Myocyte (in vitro differentiated cells): Measurements from ENCODE around the gene TNPO2. TPM values are rescaled to one million over a fixed set of nuclear protein-coding genes. Genes with fewer than 3 reads are reported as not detected.
"Not testable (repeated sequence)": the region's sequence is repeated elsewhere in the genome, so short reads cannot be mapped to it uniquely, and the experiment has no call there.

Source experiments
- DNase-seq: peaks from one replicate; pipeline ENCODE4 v3.0.0-alpha.2; 2012; ENCODE audit warnings: low read depth
- total RNA-seq: library from RNA; depleted of rRNA; stranded (reverse); fragments of >200 nt; gene quantifications from 2 replicates; pipeline ENCODE4 v1.2.3, GENCODE V29; 2014

Gene TNPO2
- total RNA-seq, 1 donor from 2014 or later: 45.6 TPM

DNA sequence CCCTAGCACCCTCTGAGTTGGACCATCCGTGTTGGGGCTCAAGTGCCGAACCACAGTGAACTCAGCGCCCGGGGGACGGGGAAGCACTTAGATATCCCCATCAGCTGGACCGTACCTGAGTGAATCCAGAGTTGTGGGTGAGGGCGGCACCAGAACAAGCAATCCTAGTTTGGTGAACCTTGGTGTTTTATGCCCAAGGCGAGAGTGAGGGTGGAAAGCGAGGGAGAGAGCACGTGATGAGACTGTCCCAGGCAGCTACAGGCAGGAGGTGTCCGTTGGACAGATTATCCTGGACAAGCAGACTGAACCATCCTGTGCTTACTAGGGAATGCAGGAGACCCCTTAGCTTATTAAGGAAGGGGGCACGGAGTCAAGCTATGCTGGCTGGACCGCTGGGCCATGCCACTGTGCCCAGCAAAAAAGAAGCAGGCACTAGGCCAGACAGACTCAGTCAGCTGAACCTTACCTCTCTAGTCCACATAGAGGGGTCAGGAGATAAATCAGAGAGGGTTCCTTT is 14.2 kb upstream of the TNPO2 start:
- DNase-seq: no peak

DNA sequence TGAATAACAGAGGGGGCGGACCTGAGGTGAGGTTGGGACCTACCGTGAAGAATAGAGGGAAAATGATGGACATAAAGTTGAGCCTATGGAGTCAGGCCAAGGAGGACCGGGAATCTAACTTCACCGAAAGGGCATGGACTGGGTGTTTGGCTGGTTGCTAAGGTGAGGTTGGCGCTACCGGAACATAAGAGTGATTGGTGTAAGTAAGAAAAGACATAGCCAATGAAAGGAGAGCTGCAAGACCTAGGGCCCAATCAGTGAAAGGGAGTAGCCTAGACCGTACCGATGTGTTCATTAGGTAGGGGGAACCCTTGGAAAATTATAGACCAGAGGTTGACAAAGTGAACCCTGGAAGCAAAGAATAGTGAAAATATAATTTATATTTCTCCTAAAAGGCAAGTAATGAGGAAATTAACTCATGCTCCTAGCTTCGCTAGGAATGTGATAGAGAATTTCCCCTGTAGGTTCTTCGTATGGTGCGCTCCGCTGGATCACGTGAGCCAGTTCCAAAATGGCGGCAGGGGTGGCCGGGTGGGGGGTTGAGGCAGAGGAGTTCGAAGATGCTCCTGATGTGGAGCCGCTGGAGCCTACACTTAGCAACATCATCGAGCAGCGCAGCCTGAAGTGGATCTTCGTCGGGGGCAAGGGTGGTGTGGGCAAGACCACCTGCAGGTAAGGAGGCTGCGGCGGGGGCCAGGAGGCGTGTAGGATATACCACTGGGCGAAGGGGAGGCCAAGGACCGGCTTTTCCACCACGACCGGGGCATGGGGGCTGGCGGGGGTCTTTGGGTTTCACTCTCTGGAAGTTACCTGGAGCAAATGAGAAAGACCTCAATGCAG is 13.5 kb upstream of the TNPO2 start, which contains the start of gene GET3:
GET3 (plus strand) TSS at position 503 of the 840 bp plus-strand sequence; CDS start at position 512, 9 bp downstream.
- DNase-seq: peak; percentile 99

DNA sequence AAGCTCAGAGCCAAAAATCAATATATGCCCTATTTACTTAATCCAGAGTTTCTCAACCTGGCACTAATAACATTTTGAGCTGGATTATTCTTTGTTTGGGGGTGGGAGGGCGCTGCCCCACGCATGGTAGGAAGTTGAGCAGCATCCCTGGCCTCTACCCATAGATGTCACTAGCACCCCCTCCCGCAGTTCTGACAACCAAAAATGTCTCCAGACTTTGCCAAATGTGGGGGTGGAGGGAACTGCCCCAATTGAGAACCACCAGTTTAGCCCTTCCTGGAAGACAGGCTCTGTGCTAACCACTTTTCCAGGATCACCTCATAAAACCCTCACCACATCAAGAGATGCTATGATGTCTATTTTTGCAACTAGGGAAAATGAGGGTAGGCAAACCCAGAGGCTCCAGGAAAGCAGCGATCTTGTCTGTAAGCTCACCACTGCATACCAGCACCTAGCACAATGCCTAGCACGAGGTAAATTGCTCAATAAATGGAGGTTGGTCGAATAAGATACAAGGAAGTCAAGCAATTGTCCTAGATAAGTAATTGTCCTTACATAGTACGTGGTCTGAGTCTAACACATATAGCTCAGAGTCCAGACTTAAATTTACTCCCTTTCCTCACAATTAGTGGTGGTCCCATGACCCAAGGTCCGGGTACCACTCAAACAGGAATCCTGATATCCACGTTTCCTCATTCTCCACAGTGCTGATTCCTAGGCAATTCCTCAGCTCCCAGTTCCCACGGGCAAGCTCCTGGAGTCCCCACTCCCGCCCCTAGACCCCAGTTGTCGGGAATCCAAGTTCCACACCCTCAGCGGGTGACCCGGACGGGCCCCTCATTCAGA is 9.9 kb upstream of the TNPO2 start:
- peak; percentile 69 for DNase-seq

GRCh38 chr19:12731337-12731736 is 7.6 kb upstream of the TNPO2 start:
- DNase-seq: no peak

- no peak for DNase-seq
Observed at GRCh38 chr19:12730064-12730463, 6.3 kb upstream of the TNPO2 start.

DNA sequence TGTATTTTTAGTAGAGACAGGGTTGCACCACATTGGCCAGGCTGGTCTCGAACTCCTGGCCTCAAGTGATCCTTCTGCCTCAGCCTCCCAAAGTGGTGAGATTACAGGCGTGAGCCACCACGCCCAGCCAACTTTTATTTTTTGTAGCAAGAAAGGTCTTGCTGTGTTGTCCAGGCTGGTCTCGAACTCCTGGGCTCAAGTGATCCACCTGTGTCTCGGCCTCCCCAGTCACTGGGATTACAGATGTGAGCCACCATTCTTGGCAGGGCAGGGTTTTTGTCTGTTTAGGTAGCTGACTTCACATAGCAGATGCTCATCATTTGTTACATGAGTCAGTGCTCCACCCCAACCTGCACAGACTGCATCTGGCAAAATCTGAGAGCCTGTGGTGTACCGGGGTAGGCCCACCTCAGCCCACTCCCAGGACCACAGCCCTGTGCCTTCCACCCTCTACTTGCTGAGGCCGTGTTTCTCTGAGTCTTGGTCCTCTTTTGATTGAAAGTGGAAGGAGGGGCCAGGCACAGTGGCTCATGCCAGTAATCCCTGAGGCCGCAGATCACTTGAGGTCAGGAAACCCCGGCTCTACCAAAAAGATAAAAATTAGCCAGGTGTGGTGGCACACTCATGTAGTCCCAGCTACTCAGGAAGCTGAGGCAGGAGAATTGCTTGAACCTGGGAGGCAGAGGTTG is 4.2 kb upstream of the TNPO2 start:
- DNase-seq: no peak

DNA sequence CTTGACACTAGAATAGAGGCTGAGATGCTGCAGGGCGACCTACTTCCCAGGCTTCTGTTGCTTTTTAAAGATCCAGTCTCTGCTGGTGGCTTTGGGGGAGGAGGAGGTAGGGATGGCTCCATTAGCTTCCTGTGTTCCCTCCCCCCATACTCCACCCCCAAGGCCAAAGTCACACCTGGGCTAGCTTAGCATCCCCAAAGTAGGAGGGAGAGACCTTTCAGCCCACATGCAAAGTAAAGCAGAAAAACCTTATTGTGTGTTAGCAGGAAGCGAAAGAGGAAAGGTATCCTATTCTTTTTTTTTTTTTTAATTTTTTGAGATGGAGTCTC is 3.2 kb upstream of the TNPO2 start:
- no peak for DNase-seq

DNA sequence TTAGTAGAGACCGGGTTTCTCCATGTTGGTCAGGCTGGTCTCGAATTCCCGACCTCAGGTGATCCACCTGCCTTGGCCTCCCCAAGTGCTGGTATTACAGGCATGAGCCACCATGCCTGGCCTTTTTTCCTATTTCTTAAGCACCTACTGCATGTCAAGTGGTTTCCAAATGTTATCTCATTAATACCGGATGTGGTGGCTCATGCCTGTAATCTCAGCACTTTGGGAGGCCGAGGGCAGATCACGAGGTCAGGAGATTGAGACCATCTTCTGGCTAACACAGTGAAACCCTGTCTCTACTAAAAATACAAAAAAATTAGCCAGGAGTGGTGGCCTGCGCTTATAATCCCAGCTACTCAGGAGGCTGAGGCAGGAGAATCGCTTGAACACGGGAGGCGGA is 1.9 kb upstream of the TNPO2 start:
- not testable (repeated sequence) for DNase-seq

DNA sequence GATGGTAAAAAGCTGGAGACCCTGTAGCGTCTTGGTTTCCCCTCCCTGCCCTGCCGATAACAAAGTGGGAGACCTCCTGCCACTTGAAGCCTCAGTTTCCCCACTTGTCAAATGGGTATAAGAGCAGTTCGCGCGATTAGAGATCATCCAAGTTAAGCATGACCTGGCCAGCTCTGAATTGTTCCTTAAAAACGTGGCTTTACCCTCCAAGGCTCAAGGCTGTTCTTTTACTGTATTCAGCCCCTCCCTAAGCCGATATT is 421 bp downstream of the TNPO2 start:
- no peak for DNase-seq

DNA sequence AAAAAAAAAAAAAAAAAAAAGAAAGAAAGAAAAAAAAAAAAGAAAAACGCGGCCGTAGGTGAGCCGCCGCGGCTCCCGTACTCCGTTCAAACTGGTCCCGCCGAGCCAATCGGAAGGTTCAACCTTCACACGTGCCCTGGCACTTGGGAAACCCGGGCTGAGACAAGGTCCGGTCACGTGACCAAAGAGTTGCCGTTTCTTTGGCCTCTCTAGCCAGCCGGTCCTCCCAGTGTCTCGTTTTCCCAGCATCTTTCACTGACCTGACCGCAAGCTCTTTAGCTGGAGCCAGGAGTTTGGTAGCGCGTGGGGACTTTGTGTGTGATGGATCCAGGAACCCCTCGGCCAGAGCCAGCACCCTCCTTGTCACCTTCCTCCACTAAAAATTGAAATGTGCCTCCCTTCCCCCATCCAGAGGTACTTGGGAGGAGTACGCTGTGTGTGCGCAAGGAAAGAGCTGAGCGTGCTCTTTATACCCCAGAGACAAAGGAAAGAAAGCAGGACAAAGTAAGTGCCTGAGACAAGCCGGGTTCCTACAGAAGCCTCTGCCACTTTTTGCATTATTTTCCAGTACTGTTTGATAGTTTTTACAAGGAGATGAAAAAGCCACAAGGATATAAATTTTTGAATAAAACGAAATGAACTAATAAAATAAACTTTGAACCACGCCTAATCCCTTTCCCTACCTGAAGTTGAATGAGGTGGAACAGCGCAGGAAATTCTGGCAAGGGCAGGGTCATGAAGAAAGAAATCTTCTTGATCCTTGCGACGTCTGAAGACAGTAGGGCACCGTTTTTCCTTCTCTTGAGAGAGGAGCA is 959 bp downstream of the TNPO2 start:
- DNase-seq: peak; percentile 100

DNA sequence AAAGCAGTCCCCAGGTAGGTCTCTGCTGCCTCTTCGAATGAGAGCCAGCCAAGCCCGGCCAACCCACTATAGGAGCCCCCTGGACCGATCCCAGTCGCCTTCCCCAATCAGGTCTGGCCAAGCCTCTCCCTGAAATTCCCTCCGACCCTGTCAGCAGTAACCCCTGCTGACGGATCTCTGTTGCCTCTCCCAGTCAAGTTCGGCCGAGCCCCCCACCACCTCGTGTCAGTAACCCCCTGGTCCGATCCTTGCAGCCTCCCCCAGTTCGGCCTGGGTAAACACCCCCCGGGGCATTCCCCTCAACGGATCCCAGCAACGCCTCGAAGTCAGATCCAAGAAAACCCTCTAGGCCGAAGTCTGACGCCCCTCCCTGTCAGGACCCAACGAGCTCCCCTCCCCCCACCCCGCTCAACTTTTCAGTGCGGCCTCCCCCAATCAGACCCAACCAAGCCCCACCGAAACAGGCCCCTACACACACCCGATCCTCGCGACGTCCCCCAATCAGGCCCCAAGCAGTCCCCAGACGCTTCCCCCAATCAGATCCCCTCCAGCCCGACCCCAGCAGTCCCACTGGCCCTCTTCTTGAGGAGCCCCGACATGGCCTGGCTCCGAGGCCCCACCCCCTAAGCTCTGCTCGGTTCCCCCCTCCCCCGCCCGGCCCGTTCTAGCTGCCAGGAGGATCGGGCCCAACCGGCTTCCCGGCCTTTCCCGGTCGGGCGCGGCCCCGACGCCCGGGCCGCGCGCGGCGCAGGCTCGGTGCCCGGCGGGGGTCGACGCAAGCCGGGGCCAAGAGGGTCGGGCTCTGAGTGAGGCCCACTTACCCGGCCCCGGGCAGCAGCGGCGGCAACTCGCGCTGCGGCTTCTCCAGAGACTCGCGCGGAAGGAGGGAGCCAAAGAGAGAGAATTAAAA is 1.8 kb downstream of the TNPO2 start:
- DNase-seq: peak; percentile 69

DNA sequence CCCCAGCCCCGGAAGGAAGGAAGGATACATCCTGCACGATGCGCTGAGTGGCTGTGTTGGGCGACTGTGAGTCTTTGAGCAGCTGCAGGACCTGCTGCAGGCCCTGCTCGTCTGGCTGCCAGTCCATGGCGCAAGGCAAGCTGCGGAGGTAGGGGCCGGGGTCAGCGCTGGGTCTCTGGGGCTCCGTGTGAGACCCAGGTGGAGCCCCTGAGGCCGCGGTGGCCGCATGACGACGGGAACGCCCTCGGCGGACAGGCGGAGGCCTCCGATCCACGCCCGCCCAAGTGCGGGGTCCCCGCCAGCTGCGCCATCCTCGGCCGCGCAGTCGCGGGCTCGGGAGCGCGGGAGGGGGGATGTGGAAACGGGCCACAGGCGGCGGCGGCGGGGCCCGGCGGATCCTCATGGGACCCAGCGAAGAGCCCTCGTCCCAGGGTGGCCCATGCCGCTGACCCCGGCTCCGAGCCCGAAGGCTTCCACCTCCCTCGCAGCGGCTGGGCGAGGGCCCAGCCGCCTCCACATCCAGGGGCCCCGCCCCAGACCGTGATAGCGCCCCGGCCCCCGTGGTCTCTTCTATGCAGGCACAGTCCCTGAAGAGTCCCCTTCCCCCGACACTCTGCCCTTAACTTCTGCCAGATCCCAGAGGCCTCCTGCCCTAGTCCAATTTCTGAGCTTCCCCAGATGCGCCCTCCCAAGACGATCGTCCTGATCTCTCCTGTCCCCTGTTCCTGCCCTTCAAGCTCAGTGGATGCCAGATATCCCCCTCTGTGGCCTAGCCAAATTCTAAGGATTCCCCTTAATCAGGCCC is 2.7 kb downstream of the TNPO2 start:
- DNase-seq: peak; percentile 40

- no peak for DNase-seq
Observed at GRCh38 chr19:12720296-12720695, 3.4 kb downstream of the TNPO2 start.

DNA sequence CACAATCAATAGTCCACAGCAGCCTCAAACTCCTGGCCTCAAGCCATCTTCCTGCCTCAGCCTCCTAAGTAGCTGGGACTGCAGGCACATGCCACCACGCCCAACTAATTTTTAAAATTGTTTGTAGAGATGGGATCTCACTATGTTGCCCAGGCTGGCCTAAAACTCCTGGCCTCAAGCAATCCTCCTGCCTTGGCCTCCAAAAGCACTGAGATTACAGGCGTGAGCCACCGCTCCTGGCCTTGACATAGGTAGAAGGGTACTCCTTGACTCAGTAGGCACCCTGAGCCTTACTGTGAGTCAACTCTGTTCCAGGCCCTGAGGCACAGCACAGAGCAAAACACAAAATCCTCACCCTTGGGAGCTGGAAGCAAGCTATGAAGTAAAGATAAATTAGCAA is 7.8 kb downstream of the TNPO2 start:
- no peak for DNase-seq

- DNase-seq: no peak
Observed at GRCh38 chr19:12715102-12715501, 8.6 kb downstream of the TNPO2 start.

DNA sequence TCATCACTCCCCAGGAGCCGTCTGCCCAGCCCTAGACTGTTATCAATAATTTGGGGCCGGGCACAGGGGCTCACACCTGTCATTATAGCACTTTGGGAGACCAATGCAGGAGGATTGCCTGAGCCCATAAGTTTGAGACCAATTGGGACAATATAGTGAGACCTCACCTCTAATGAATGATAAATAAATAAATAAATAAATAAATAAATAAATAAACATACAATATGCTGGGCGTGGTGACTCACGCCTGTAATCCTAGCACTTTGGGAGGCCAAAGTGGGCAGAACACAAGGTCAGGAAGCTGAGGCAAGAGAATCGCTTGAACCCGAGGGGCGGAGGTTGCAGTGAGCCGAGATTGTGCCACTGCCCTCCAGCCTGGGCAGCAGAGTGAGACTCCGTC is 10.4 kb downstream of the TNPO2 start:
- not testable (repeated sequence) for DNase-seq

DNA sequence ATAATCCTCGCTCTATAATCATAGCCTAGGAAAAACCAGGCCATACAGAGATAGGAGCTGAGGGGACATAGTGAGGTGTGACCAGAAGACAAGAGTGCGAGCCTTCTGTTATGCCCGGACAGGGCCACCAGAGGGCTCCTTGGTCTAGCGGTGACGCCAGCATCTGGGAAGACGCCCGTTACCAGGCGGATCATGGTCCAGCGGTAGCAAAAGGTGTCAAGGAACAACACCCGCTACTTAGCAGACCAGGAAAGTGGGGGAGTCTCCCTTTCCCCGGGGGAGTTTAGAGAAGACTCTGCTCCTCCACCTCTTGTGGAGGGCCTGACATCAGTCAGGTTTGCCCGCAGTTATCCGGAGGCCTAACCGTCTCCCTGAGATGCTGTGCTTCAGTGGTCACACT is 11.7 kb downstream of the TNPO2 start:
- not testable (repeated sequence) for DNase-seq

DNA sequence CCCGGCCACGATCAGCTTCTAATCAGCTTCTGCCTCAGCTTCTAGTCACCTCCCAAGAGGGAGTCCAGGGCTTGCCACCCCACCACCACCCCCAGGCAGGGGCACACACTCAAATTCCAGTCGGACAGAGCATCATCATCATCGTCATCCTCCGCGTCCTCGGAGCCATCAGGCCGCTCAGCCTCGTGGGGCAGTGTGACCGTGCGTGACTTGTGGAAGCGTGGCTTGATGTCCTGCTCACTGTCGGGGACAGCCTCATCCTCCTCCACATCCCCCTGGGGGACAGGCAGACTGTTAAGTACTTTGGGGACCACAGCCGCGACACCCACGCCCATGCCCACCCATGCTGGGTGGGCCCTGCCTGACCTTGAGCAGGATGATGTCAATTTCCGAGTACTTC is 12.5 kb downstream of the TNPO2 start:
- DNase-seq: no peak

DNA sequence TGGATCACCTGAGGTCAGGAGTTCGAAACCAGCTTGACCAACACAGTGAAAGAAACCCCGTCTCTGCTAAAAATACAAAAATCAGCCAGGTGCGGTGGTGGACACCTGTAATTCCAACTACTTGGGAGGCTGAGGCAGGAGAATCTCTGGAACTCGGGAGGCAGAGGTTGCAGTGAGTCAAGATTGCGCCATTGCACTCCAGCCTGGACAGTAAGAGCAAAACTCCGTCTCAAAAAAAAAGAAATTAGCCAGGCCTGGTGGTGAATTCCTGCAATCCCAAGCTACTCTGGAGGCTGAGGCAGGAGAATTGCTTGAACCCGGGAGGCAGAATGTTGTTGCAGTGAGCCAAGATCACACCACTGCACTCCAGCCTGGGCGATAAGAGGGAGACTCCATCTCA is 15.1 kb downstream of the TNPO2 start:
- DNase-seq: no peak
